GM19023 (cell line): ENCODE results near the gene LIN7A.
"Not testable (repeated sequence)": the region's sequence is repeated elsewhere in the genome, so short reads cannot be mapped to it uniquely, and the experiment has no call there.

Experiments used
- ATAC-seq: cut with Tn5 transposase; IDR thresholded peaks from one replicate; pipeline ENCODE4 v1.9.1; 2021; ENCODE audit warnings: mild to moderate bottlenecking, moderate library complexity; ENCODE audit not compliant: unreplicated experiment

Gene LIN7A

DNA sequence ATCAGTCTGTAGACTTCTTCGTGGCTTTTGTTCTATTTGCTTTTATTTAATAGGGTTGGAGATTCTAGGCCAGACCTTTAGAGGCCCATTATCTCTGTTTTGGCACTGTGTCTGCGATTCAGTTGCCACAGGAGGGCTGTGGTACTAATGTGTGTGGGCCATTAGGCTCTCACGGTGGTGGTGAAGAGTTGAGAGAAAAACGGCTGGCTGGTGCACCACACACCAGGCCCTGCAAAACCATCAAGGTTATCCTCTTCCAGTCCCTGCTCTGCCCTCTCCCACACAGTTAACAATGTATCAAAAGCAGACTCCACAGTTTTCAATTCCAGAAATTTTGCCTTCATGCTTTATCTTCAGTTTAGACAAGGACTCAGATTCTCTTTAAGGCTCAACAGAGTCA, 123.3 kb downstream of the LIN7A start:
- ATAC-seq = no peak

DNA sequence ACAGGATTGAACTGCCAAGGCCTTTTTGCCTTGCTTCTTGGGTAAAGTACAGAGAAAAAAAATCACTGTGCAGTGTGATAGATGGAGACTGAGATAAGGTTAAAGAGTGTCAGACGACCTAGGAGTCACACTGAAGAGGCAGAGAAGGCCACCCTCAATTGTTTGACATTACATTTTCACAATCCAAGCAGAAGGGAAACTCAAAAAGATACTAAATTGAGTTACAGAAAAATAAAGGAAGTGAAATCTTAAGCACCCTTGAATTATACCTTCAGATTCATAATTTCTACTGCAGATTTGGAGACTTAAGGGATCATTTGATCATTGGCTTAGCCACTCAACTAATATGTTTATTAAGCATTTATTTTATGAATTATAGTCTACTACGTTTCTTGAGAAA, 123.9 kb downstream of the LIN7A start:
- no peak for ATAC-seq

DNA sequence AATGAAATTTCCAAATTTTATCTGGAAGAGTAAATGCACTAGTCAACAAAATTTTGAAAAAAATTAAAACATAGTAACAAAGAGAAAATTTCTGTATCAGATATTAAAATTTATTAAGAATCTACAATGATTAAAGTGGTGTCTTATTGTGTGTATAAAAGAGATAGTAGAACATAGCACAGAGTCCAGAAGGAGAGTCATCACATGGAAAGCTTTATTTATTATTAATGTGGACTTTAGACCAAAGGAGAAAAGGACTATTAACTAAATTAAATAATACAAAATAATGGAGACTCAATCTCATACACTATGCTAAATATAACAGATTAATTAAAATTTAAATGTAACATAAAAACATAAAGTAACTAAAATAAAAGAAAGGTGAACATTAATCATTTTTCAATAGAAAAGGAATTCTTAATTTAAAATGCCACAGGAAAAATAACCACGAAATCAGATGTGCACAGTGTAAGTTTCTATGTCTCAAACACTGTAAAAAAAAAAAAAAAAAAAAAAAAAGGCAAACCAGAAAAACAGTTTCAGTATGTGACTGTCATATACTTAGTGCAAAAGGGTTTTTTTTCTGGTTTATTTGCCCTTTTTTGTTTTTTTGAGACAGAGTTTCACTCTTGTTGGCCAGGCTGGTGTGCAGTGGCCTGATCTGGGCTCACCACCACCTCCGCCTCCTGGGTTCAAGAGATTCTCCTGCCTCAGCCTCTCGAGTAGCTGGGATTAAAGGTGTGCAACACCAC, 125.6 kb downstream of the LIN7A start:
- no peak for ATAC-seq

DNA sequence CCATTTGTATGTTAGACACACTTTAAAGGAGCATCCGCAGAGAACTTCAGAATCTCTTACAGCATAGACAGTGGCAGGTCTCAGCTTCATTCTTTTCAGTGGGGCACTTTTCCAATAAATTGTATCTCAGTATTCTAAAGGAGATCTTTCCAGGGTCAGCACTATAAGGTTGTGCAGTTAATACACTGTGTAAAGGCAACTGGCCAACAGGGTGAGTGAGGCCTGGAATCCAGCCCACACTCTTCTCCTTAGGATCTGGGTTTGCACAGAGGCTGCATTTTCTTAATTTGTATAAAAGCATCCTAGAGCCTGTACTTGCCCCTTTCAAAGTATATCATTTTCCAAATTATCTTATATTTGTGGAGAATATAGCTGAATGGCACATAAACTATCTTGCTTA, 126.9 kb downstream of the LIN7A start:
- ATAC-seq = no peak

DNA sequence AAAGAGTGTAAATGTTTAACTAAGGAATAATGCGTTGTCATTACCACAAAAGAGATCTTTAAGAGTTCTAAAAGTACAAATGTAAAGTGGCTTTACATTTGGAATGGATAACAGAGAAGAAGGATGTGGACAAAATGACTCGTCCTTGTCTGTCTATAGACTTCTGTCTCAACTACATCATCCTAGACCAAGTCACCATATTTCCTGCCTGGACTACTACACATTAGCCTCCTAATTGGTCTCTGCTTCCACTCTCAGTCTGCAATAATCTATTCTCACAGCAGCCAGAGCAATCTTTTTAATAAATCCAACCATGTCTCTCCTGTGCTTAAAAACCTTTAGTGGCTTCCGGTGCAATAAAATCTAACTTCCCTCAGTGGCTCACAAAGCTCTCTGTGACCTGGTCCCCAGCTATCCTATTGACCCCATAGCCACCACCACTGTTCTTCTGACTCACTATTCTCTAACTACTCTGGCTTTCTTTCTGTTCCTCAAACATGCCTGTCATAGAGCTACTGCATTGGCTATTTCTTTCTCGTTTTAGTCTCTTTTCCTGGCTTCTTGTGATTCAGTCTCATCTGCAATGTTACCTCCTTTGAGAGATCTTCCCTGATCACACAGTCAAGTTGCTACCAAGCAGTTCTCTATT, 130.0 kb downstream of the LIN7A start:
- peak; percentile 93 for ATAC-seq

DNA sequence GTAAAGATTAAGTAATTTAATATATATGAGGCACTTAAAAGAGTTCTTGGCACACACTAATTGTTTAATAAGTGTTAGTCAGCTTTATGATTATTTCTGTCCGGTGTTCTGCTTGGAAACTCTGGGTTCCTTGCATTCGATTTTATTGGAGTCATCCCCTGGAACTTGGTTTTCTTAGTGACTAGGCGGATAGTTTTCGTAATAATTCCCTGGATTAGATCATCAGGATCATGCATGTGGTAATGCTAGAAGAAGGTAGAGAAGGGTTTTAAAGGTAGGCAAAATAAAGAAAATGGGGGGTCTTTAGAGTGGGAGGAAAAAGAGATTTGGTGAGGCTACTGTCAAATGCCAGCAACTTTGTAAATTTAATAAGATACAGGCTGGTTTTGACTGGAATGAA, 132.6 kb downstream of the LIN7A start:
- no peak for ATAC-seq

DNA sequence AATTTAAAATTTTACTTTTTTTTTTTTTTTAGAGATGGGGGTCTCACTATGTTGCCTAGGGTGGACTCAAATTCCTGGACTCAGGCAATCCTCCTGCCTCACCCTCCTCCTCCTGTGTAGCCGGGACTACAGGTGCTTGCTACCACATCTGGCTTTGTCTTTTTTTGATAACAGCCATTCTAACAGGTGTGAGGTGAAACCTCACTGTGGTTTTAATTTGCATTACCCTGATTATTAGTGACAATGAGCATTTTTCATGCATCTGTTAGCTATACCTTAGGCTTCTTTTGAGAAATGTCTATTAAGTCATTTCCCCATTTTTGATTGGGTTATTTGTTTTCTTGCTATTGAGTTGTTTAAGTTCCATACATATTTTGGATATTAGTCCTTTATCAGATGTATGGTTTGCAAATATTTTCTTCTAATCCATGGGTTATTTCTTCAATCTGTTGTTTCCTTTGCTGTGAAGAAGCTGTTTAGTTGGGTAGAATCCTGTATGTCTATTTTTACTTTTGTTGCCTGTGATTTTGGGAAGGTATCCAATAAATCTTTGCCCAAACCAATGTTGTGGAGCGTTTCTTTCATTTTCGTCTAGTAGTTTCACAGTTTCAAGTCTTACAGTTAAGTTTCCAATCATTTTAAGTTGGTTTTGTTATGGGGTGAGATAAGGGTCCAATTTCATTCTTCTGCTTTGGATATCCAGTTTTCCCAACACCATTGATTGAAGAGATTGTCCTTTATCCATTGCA, 134.9 kb downstream of the LIN7A start:
- ATAC-seq = peak; percentile 90

DNA sequence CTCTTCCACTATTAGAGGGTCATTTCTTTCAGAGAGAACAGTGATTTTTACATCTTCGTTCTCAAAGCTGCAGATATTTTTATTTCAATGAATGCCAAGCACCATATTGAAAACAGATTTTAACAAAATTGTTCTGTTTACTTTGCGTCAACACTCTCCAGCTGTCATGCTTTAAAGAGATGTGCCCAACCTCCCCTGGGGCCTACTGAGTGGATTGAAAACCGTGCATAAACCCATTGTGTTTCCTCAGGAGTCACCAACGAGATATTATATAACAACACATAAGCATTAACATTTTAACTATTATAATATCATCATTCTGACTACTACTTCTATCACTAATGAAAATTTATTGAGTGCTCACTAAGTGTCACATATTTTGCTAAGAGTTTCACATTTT, 139.5 kb downstream of the LIN7A start:
- no peak for ATAC-seq

DNA sequence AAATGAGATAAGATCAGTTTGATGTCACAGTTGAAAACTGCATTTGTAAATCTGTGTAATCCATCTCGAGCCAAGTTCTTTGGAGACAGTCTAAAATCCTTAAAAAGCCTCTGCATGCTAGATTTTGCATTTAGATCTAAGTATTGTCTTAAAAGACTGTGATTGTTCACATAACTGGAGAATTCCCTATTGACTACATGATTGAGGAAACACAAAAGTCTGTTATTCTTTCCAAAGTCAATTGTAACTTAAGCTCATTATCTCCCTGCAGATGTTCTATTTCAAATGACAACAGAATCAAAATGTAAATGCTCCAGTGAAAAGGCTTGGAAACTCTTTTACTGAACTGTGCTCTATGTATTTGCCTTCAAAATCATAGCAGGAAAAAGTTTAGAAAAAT, 143.2 kb downstream of the LIN7A start:
- no peak for ATAC-seq

DNA sequence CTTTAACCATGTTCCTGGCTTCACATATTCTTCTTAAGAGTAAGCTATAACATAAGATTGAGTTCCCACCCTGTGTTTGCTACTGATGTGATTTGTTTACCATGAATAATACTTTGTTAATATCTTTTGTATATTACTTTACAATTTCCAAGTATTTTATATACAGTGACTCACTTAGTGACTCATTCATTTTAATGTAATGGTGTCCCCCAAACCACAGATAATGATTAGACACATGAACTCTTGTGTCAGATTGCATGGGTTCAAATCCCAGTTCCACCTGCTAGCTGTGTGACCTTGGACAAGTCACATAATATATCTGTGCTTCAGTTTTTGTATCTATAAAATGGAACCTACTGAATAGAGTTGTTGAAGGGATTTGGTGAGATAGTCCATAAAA, 144.9 kb downstream of the LIN7A start:
- no peak for ATAC-seq

DNA sequence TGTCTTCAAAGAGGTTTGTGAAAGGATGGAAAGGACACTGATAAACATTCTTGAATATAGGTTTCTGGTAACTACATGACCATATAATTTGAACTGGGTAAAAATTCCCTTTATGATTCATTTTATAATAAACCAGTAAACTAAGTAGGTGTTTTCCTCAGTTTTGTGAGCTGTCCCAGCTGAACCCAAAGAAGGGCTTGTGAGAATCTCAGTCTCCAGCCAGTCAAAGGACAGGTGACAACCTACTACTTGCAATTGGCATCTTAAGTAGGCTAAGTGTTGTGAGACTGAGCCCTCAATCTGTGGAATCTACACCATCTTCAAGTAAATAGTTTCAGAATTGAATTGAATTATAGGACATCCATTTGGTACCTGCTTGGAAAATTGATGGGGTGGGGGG, 145.9 kb downstream of the LIN7A start:
- no peak for ATAC-seq

DNA sequence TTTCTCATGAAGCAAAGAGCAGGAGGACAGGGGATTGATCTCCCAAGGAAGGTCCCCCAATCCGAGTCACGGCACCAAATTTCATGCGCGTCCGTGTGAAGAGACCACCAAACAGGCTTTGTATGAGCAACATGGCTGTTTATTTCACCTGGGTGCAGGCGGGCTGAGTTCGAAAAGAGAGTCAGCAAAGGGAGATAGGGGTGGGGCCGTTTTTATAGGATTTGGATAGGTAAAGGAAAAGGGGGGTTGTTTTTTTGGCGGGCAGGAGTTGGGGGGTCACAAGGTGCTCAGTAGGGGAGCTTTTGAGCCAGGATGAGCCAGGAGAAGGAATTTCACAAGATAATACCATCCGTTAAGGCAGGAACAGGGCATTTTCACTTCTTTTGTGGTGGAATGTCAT, 149.3 kb downstream of the LIN7A start:
- not testable (repeated sequence) for ATAC-seq

DNA sequence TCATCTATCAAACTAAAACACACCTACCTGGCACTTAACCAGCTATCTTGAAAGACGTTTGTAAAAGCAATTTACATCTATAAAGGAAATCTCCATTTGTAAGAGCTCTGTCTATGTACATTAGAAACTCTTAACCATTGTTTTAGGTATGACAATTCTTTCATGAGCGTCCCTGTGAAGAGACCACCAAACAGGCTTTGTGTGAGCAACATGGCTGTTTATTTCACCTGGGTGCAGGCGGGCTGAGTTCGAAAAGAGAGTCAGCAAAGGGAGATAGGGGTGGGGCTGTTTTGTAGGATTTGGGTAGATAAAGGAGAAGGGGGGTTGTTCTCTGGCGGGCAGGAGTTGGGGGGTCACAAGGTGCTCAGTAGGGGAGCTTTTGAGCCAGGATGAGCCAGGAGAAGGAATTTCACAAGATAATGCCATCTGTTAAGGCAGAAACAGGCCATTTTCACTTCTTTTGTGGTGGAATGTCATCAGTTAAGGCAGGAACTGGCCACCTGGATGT, 154.7 kb downstream of the LIN7A start:
- not testable (repeated sequence) for ATAC-seq

DNA sequence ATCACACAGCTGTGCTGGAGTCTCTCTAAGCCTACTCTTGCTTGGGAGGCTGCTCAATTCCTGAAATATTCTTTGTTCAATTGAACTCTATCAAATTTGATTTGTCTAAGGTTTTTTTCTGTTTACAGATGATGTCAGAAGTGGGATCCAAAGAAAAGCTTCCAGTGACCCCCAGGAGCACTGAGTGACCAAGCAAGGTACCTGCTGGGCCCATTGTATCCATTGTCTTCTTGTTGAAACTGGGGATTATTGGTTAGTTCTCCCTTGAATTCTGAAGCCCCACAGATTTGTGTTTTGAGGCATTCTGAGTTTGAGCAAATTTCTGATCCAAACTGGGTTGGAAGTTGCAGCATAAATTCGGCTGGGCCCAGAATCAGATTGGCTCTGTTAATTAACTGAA, 156.4 kb downstream of the LIN7A start:
- no peak for ATAC-seq

DNA sequence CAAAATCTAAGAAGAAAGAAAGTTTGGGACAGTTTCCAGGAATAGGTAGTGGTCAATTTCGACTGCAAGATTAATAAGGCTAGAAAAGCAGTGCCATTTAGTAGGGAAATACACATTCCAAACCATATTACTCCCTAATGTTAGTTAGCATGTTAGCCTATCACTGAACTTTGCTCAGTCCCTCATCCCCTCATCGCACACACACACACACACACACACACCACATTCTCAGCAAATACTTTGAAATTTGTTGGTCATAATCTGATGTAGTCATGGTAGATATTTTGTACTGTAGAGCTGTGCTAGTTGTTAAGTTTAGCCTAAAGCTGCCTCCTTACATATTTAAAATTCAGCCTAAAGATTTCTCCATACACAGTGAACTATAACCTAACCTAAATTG, 157.0 kb downstream of the LIN7A start:
- no peak for ATAC-seq

DNA sequence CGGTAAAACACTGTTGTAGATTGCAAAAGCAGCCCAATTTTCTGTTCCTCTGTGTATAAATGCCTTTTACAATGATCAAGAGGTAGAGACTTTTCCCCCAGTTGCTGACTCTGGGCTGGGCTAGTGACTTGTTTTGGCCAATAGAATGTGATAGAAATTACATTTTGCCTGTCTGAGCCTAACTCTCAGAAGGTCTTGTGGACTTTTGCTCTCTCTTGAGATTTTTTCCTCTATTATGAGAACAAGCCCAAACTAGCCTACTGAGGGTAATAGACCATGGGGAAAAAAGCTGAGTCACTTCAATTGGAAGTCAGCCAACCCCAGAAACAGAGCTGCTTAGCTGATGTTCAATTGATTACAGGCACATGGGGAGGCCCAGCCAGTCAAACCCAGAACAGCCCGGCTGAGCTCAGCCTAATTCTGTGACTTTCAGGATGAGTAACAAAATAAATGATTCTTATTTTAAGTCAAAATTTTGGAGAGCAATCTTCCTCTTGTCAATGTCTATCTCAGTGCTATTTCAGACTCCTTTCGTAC, 159.7 kb downstream of the LIN7A start:
- ATAC-seq = peak; percentile 97

DNA sequence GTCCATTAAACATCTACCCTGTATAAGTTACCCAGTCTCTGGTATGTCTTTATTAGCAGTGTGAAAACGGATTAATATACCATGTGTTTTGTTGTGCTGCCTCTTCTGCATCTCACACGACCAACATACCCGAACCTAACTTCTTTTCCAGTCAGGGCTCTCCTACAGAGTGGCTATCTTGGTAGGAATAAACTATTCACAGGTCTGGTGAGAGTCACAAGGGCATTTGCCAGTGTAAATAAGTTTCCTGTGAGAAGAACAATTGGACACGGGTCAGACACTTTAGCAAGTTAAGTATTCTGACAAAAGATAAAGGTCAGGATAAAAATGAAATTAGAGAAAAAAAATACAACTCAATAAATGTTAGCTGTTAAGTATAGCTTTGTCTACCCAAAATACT, 160.1 kb downstream of the LIN7A start:
- no peak for ATAC-seq

DNA sequence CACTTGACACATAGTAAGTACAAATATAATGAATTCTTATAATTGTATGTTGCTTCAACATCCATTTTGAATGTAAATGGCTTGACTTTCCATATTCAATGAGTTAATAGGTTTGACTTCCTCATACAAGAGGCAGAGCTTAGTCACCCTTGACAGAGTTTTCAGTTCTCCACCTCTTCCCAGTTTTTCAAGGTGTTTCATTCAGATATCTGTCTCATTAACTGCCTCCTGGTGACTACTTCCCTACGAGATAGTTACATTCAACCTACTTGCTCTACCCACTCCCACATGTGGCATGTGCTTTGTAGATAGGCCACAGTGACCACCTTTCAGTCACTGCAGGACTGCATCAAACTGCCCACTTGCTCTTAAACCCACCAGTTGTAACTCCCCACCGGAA, 161.0 kb downstream of the LIN7A start:
- no peak for ATAC-seq

DNA sequence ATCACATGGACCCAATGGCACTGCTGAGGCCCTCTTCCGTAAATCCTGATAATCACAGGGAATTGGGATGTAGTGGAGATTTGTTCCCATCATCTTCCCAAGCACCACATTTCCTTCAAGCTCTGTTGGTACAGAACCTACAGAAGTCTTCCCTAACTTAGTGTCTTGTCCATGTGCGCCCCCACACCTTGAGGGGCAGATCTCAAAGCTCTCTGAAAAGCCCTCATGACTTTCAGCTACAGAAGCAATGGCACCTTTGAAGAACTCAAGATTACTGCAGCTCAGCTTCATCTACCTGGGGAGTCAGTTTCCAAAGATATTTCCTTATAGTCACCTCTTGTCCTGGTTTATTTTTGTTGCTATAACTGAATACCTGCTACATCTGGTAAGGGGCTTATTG, 166.8 kb downstream of the LIN7A start:
- ATAC-seq = no peak

DNA sequence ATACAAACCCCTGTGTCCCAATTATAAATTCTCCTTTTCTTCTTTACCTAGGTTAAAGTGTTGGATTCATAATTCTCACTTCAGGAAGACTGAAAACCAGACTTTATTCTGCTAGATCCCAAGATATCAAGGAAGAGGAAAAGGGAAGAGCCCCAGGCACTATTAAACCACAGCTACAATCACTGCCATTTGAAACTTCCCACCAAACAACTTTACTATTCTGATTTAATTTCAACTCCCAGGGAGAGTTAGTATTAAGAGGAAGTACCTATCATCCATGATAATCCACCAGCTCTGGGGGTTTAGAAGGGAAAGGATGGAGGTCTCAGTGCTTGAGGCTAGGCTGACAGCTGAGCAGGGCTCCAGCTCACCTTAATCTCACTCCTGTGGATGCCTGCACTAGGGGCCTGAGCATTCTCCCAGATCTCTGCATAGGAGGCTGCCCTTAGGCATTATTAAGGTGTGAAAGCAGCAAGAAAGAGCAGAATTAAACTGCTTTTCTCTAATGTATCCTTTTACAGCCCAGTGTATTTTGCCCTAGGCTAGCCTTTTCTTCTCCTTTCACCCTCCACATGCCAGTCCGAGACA, 168.1 kb downstream of the LIN7A start:
- no peak for ATAC-seq

DNA sequence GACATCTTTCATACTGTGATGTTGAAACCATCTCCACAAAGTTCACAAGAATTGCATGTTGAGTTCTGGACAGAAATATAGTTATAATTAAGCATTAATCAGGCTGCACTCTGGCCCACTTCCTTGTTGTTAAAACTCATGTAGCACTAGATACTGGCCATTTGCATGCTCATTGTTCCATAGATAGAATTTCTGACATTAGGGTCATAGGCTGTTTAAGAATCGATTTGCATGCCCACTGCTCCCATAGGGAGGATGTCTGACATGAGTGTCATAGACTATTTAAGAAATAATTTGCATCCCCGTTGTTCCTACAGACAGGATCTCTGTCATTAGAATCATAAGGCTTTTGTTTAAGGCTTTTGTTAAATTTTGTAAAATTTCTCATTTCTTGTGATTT, 170.8 kb downstream of the LIN7A start:
- ATAC-seq = peak; percentile 91
